Measurements from ENCODE around the gene FXYD5. TPM values are rescaled to one million over a fixed set of nuclear protein-coding genes. Genes with fewer than 3 reads are reported as not detected.
"Not testable (repeated sequence)": the region's sequence is repeated elsewhere in the genome, so short reads cannot be mapped to it uniquely, and the experiment has no call there.

Gene FXYD5
- polyA plus RNA-seq, 6 donors from 2014 or later: 290 to 440 (median 351) TPM

- H3K36me3 Mint-ChIP-seq: no peaks in the 10 kb centered on the region
- peak overlapping the region in 3 of 6 donors; percentile 33 to 63 (median 57) for H3K27ac Mint-ChIP-seq
- no peak for ATAC-seq (ENCODE audit: low read depth in 2 of 2)
- peaks cover 27 to 43% (median 37%) of the 10 kb centered on the region in 3 donors for H3K4me1 Mint-ChIP-seq
- peak overlapping the region in 2 of 8 donors; percentile 6 to 43 for H3K4me3 Mint-ChIP-seq
- DNase-seq: no peak
- peaks cover 0 to 9% (median 8%) of the 10 kb centered on the region in 3 donors for H3K27me3 Mint-ChIP-seq
- H3K9me3 Mint-ChIP-seq: no peaks in the 10 kb centered on the region
Measured at GRCh38 chr19:35144600-35145436, 9.7 kb upstream of the FXYD5 start.

- Mint-ChIP-seq H3K27ac (no peak overlapping the region), H3K4me3 (peak overlapping the region in 1 of 8 donors; percentile 9)
Measured at GRCh38 chr19:35146746-35147459, 7.6 kb upstream of the FXYD5 start.

GRCh38 chr19:35149463-35149862 is 5.1 kb upstream of the FXYD5 start:
- DNase-seq (no peak), ATAC-seq (ENCODE audit: low read depth in 2 of 2) (no peak)
- H3K9me3 Mint-ChIP-seq: no peaks in the 10 kb centered on the region
- no peaks in the 10 kb centered on the region for H3K27me3 Mint-ChIP-seq
- H3K4me3 Mint-ChIP-seq: peak overlapping the region in 1 of 8 donors; percentile 36
- peak overlapping the region in 1 of 6 donors; percentile 18 for H3K27ac Mint-ChIP-seq
- H3K36me3 Mint-ChIP-seq: no peaks in the 10 kb centered on the region
- peaks cover 25 to 35% (median 27%) of the 10 kb centered on the region in 3 donors for H3K4me1 Mint-ChIP-seq

More at GRCh38 chr19:35146746-35147459, 7.6 kb upstream of the FXYD5 start:
- DNase-seq: no peak
- no peak for ATAC-seq (ENCODE audit: low read depth in 2 of 2)
- no peaks in the 10 kb centered on the region for H3K27me3 Mint-ChIP-seq
- H3K4me1 Mint-ChIP-seq: peaks cover 21 to 31% (median 29%) of the 10 kb centered on the region in 3 donors
- H3K36me3 Mint-ChIP-seq: no peaks in the 10 kb centered on the region
- H3K9me3 Mint-ChIP-seq: no peaks in the 10 kb centered on the region

- H3K27ac Mint-ChIP-seq: peak overlapping the region in 4 of 6 donors; percentile 39 to 88 (median 70)
- H3K4me1 Mint-ChIP-seq: peaks cover 26 to 36% (median 34%) of the 10 kb centered on the region in 3 donors
- H3K4me3 Mint-ChIP-seq: peak overlapping the region in 3 of 8 donors; percentile 40 to 78 (median 57)
- DNase-seq (no peak), ATAC-seq (ENCODE audit: low read depth in 2 of 2) (no peak)
- no peaks in the 10 kb centered on the region for H3K9me3 Mint-ChIP-seq
- peaks cover 0 to 8% of the 10 kb centered on the region in 2 donors for H3K36me3 Mint-ChIP-seq
- no peaks in the 10 kb centered on the region for H3K27me3 Mint-ChIP-seq
Measured at GRCh38 chr19:35150445-35150844, 4.1 kb upstream of the FXYD5 start.

GRCh38 chr19:35151273-35152065 is 3.1 kb upstream of the FXYD5 start:
- Mint-ChIP-seq H3K27ac (peak overlapping the region in 1 of 6 donors; percentile 89), H3K36me3 (peaks cover 0 to 13% of the 10 kb centered on the region in 2 donors), H3K27me3 (no peaks in the 10 kb centered on the region), H3K4me3 (peak overlapping the region in 1 of 8 donors; percentile 78), H3K9me3 (no peaks in the 10 kb centered on the region), H3K4me1 (peaks cover 35 to 46% (median 44%) of the 10 kb centered on the region in 3 donors)
- ATAC-seq (ENCODE audit: low read depth in 2 of 2): no peak
- no peak for DNase-seq

GRCh38 chr19:35153129-35153522 is 1.4 kb upstream of the FXYD5 start:
- H3K4me3 Mint-ChIP-seq: peak overlapping the region; percentile 90 to 100 (median 100)
- DNase-seq; ATAC-seq (ENCODE audit: low read depth in 2 of 2); H3K27me3 Mint-ChIP-seq; H3K9me3 Mint-ChIP-seq: not testable (repeated sequence)
- peaks cover 2 to 23% of the 10 kb centered on the region in 2 donors for H3K36me3 Mint-ChIP-seq
- H3K4me1 Mint-ChIP-seq: peaks cover 39 to 56% (median 54%) of the 10 kb centered on the region in 3 donors
- peak overlapping the region in 4 of 6 donors; percentile 24 to 98 (median 62) for H3K27ac Mint-ChIP-seq

GRCh38 chr19:35153701-35154524 is 622 bp upstream of the FXYD5 start:
- ATAC-seq (ENCODE audit: low read depth in 2 of 2): peak; percentile 71 to 77
- peaks cover 0 to 2% (median 0%) of the 10 kb centered on the region in 7 donors for H3K9me3 Mint-ChIP-seq
- H3K27me3 Mint-ChIP-seq: no peaks in the 10 kb centered on the region
- H3K36me3 Mint-ChIP-seq: peaks cover 8 to 31% of the 10 kb centered on the region in 2 donors
- peak overlapping the region; percentile 91 to 100 (median 100) for H3K4me3 Mint-ChIP-seq
- H3K4me1 Mint-ChIP-seq: peaks cover 43 to 59% (median 58%) of the 10 kb centered on the region in 3 donors
- H3K27ac Mint-ChIP-seq: peak overlapping the region; percentile 92 to 98 (median 98)
- peak; percentile 63 for DNase-seq

- Mint-ChIP-seq H3K9me3 (peaks cover 0 to 2% (median 0%) of the 10 kb centered on the region in 7 donors), H3K36me3 (peaks cover 13 to 34% of the 10 kb centered on the region in 2 donors), H3K4me3 (peak overlapping the region; percentile 91 to 100 (median 100)), H3K27me3 (no peaks in the 10 kb centered on the region), H3K27ac (peak overlapping the region in 5 of 6 donors; percentile 7 to 98 (median 97)), H3K4me1 (peaks cover 44 to 60% (median 59%) of the 10 kb centered on the region in 3 donors)
- ATAC-seq (ENCODE audit: low read depth in 2 of 2) (peak; percentile 7 to 11), DNase-seq (no peak)
Measured at GRCh38 chr19:35155441-35155840, 906 bp downstream of the FXYD5 start.

GRCh38 chr19:35155981-35156672 is 1.6 kb downstream of the FXYD5 start:
- ATAC-seq (ENCODE audit: low read depth in 2 of 2) (no peak), DNase-seq (no peak)
- H3K27ac Mint-ChIP-seq: peak overlapping the region in 5 of 6 donors; percentile 56 to 98 (median 75)
- no peaks in the 10 kb centered on the region for H3K27me3 Mint-ChIP-seq
- peak overlapping the region; percentile 91 to 100 (median 100) for H3K4me3 Mint-ChIP-seq
- peaks cover 15 to 41% of the 10 kb centered on the region in 2 donors for H3K36me3 Mint-ChIP-seq
- H3K4me1 Mint-ChIP-seq: peaks cover 47 to 59% (median 59%) of the 10 kb centered on the region in 3 donors
- peaks cover 0 to 2% (median 0%) of the 10 kb centered on the region in 7 donors for H3K9me3 Mint-ChIP-seq

- Mint-ChIP-seq H3K27me3 (no peaks in the 10 kb centered on the region), H3K27ac (peak overlapping the region in 5 of 6 donors; percentile 30 to 98 (median 75)), H3K4me3 (peak overlapping the region; percentile 91 to 100 (median 100)), H3K36me3 (peaks cover 20 to 46% of the 10 kb centered on the region in 2 donors), H3K4me1 (peaks cover 47 to 62% (median 60%) of the 10 kb centered on the region in 3 donors), H3K9me3 (peaks cover 0 to 3% (median 0%) of the 10 kb centered on the region in 7 donors)
- no peak for ATAC-seq (ENCODE audit: low read depth in 2 of 2)
- no peak for DNase-seq
Measured at GRCh38 chr19:35156673-35157014, 2.1 kb downstream of the FXYD5 start.

GRCh38 chr19:35157431-35157830 is 2.9 kb downstream of the FXYD5 start:
- peak overlapping the region in 3 of 6 donors; percentile 61 to 72 (median 63) for H3K27ac Mint-ChIP-seq
- peaks cover 0 to 4% (median 0%) of the 10 kb centered on the region in 7 donors for H3K9me3 Mint-ChIP-seq
- H3K4me1 Mint-ChIP-seq: peaks cover 46 to 61% (median 54%) of the 10 kb centered on the region in 3 donors
- no peak for DNase-seq
- no peaks in the 10 kb centered on the region for H3K27me3 Mint-ChIP-seq
- peaks cover 26 to 54% of the 10 kb centered on the region in 2 donors for H3K36me3 Mint-ChIP-seq
- peak overlapping the region in 3 of 8 donors; percentile 5 to 95 (median 41) for H3K4me3 Mint-ChIP-seq
- ATAC-seq (ENCODE audit: low read depth in 2 of 2): no peak

Data from naive B cell (primary cell).